ENCODE measurements around the gene ZNF892. TPM values are rescaled to one million over a fixed set of nuclear protein-coding genes. Genes with fewer than 3 reads are reported as not detected.

Gene ZNF892
- total RNA-seq, 2 donors from 2014 or later: 2.2 to 2.6 TPM

DNA sequence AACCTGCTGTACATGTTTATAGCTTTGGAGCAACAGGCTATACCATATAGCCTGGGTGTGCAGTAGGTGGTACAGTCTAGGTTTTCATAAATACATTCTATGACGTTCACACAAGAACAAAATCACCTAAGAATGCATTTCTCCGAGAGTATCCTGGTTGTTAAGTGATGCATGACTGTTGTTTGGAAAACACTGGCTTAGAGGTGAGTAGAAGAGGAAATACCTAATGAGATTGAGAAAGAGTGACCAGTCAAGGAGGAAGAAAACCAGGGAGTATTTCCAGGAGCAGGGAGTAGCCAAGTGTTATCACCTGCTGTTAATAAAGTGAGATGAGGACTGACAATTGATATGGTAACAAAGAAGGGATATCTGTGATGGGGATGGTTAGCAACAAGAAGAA lies 2.9 kb upstream of the ZNF892 start:
- Histone ChIP-seq H3K9ac (ENCODE audit: low read depth in 2 of 2, low read length in 2 of 2) (no peak overlapping the region), H3K4me3 (no peak overlapping the region), H3K36me3 (no peaks in the 10 kb centered on the region), H3K27me3 (no peaks in the 10 kb centered on the region), H3K27ac (no peak overlapping the region), H3K9me3 (no peaks in the 10 kb centered on the region), H3K4me1 (no peaks in the 10 kb centered on the region)
- TF ChIP-seq, protein P1, sequence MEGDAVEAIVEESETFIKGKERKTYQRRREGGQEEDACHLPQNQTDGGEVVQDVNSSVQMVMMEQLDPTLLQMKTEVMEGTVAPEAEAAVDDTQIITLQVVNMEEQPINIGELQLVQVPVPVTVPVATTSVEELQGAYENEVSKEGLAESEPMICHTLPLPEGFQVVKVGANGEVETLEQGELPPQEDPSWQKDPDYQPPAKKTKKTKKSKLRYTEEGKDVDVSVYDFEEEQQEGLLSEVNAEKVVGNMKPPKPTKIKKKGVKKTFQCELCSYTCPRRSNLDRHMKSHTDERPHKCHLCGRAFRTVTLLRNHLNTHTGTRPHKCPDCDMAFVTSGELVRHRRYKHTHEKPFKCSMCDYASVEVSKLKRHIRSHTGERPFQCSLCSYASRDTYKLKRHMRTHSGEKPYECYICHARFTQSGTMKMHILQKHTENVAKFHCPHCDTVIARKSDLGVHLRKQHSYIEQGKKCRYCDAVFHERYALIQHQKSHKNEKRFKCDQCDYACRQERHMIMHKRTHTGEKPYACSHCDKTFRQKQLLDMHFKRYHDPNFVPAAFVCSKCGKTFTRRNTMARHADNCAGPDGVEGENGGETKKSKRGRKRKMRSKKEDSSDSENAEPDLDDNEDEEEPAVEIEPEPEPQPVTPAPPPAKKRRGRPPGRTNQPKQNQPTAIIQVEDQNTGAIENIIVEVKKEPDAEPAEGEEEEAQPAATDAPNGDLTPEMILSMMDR (IDR thresholded peaks at IDR 0.05): no peak
- DNase-seq: no peak
- intact Hi-C loops (cut with DNase I): no loop called here

DNA sequence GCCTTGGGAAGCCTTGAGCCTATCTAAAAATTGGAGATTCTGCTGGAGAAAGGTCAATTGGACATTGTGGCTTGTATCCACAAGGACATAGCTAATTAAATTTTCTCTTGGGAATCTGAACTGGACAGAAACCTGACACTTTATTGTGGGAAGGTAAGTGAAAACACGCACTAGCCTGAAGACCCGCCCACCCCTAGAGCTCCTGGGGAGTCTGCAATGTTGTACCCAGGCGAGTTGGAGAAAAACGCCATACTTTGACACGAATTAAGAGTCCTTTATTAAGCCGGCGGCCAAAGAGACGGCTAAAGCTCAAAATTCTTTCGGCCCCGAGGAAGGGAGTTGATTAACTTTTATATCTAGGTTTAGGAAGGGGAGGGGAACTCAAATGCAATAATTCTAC lies 1.2 kb upstream of the ZNF892 start:
- H3K9ac ChIP-seq (ENCODE audit: low read depth in 2 of 2, low read length in 2 of 2): no peak overlapping the region
- intact Hi-C loops (cut with DNase I): loop anchor here (5.0 kb wide), 1 partner anchor 39 kb away; the partner anchor contains the start of gene ZNF2

DNA sequence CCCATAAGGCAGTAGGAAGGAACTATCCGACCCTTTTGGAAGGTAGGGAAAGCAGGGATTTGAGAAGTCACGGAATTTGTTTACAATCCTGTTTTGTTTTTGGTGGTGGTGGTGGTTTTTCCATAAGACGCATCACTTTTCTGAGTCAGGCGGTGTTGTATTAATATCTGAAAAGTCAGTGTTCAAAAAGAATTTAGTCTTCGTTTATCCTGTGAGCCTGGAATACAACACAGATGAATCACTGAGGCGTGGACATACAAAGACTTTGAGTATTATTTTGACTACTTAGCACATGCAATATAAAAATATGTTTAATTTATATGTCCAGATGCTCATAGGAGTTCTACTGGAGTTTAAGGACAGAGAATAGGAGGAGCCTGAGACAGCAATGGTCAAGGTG lies 785 bp downstream of the ZNF892 start:
- peak overlapping the region; percentile 57 for H3K4me3 ChIP-seq
- H3K36me3 ChIP-seq: no peaks in the 10 kb centered on the region
- no peak for DNase-seq
- TF ChIP-seq, protein P1 (IDR thresholded peaks at IDR 0.05): no peak
- H3K9ac ChIP-seq (ENCODE audit: low read depth in 2 of 2, low read length in 2 of 2): peak overlapping the region; percentile 48 to 64
- no peaks in the 10 kb centered on the region for H3K4me1 ChIP-seq
- H3K27ac ChIP-seq: no peak overlapping the region
- no peaks in the 10 kb centered on the region for H3K9me3 ChIP-seq
- intact Hi-C loops (cut with DNase I): loop anchor here (5.0 kb wide), 1 partner anchor 41 kb away; the partner anchor contains the start of gene ZNF2
- no peaks in the 10 kb centered on the region for H3K27me3 ChIP-seq

More for the DNA sequence above, 1.2 kb upstream of the ZNF892 start:
- no peak for DNase-seq
- Histone ChIP-seq H3K9me3 (no peaks in the 10 kb centered on the region), H3K4me1 (no peaks in the 10 kb centered on the region), H3K36me3 (no peaks in the 10 kb centered on the region), H3K27me3 (no peaks in the 10 kb centered on the region), H3K4me3 (no peak overlapping the region), H3K27ac (no peak overlapping the region)
- TF ChIP-seq, protein P1 (IDR thresholded peaks at IDR 0.05): no peak

DNA sequence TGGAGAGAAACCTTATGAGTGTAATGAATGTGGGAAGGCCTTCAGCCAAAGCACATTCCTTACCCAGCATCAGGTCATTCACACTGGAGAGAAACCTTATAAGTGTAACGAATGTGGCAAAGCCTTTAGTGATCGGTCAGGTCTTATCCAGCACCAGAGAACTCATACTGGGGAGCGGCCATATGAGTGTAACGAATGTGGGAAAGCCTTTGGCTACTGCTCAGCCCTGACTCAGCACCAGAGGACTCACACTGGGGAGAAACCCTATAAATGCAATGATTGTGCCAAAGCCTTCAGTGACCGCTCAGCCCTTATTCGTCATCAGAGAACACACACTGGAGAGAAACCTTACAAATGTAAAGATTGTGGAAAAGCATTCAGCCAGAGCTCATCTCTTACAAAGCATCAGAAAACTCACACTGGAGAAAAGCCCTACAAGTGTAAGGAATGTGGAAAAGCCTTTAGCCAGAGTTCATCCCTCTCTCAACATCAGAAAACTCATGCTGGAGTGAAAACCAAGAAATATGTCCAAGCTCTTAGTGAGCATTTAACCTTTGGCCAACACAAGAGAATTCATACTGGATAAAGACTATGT lies 7.8 kb downstream of the ZNF892 start:
- Histone ChIP-seq H3K4me3 (no peak overlapping the region), H3K9ac (ENCODE audit: low read depth in 2 of 2, low read length in 2 of 2) (no peak overlapping the region), H3K27me3 (no peaks in the 10 kb centered on the region), H3K36me3 (no peaks in the 10 kb centered on the region), H3K9me3 (peaks cover 9% of the 10 kb centered on the region), H3K4me1 (no peaks in the 10 kb centered on the region), H3K27ac (no peak overlapping the region)
- TF ChIP-seq, protein P1 (IDR thresholded peaks at IDR 0.05): no peak
- DNase-seq: no peak
- intact Hi-C loops (cut with DNase I): no loop called here

DNA sequence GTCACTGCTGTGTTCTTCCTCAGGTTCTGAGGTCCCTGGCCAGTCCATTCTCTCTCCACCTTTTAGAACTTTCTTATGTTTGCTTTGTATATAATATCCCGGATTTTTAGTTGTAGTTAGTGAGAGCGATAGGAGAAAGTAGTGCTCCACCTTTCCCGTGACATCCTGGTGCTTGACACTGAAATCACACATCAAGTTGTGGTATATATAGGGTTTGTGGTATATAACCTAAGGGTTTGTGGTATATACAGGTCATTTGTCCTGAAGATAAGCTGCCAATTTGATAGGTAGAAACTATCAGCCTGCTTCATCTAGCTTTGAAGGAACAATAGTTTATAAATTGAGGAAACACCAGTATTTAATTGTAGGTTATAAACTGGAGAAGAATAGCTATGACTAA lies 13.1 kb downstream of the ZNF892 start:
- H3K4me1 ChIP-seq: no peaks in the 10 kb centered on the region
- no peak overlapping the region for H3K9ac ChIP-seq (ENCODE audit: low read depth in 2 of 2, low read length in 2 of 2)
- no peak for DNase-seq
- no peak overlapping the region for H3K4me3 ChIP-seq
- H3K27ac ChIP-seq: no peak overlapping the region
- no peaks in the 10 kb centered on the region for H3K27me3 ChIP-seq
- no peaks in the 10 kb centered on the region for H3K36me3 ChIP-seq
- TF ChIP-seq, protein P1 (IDR thresholded peaks at IDR 0.05): no peak
- intact Hi-C loops (cut with DNase I): no loop called here
- H3K9me3 ChIP-seq: peaks cover 5% of the 10 kb centered on the region

All from colonic mucosa (tissue), 4 donors.